UCSD-AML1 (cell line): ENCODE measurements around the gene MFAP3L.
A peak's percentile ranks its signal among the peaks of the same experiment; 100 is the strongest.
"Not testable (repeated sequence)": the region's sequence is repeated elsewhere in the genome, so short reads cannot be mapped to it uniquely, and the experiment has no call there.

Experiments
- DNase-seq: peaks from one replicate; lab custom pipeline; 2025; ENCODE audit not compliant: unreplicated experiment; lab: John Stamatoyannopoulos, UW

The MFAP3L gene

DNA sequence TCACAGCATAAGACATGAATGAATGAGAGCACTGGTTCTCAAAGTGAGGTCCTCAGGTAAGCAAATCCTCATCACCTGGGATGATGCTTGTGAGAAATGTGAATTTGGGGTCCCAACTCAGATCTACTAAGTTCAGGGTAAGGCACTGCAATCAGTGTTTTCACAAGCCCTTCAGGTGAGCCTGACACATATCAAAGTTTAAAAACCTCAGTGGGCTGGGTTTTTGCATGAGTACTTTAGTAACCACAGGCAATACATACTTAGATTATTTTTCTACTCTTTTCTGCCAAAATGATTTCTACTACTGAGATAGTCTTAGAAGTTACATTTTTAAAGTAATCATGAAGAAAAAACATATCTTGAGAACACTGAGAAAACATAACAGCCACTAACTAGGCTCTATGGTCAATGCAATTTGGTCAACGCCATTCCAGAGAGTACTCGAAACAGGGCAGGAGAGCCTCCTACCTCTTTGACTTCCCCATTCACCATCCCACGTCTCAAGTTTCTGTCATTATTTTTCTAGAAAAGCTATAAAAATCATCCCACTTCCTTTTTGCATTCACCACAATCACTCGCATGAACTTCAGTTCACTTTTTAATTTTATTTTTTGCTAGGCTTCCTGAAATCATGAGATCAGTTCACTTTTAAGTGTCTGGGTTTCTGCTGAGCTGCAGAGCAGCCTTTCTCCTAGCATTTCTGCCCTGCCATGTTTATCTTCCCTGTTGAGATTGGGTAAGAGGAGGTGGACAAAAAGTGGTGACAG is 73.8 kb downstream of the MFAP3L start:
- DNase-seq: peak; percentile 12

DNA sequence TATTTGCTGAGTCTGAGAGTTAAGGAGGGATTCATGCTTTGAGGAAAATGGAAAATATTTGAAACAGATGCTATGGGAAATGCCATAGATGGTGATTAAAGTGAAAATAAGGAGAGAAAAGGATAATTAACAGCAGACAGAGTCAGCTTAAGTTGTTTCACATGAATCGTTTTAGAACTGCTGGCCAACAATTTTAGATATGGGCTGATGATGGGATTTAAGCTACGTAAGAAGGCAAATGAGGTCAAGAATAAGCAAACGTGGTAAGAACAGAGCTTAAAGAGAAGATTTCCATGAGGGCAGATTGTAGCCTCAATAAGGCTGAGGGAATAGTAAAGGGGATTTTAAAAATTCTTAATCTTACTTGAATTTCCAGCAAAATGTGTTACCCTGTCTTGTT is 77.9 kb downstream of the MFAP3L start:
- DNase-seq: no peak

DNA sequence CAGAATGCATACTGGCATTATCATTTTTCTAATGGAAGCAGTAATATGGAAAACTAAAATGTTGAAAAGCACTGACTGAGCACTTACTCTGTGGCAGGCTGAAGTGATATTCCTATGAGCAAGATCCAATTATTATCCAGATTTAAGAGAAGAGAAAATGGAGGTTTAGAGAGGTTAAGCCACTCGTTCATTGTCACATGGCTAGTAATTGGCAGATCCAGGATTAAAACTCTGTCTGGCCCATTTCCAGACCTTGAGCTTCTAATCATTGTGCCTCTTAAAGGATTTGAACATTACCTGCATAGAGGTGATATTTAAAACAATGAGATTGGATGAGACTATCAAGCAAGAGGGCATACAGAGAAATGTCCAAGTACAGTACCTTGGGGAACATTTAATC is 80.6 kb downstream of the MFAP3L start:
- no peak for DNase-seq

DNA sequence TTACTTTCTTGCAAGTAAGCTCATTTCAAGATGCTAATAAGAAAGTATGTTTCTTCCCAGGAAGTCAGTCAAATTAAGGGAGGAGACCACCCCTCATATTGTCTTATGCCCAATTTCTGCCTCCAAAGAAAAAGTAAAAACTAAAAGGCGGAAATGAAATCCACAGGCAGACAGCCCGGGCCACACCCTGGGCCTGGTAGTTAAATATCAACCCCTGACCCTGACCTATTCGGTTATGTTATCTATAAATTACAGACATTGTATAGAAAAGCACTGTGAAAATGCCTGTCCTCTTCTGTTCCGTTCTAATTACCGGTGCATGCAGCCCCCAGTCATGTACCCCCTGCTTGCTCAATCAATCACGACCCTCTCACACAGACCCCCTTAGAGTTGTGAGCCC is 82.6 kb downstream of the MFAP3L start:
- not testable (repeated sequence) for DNase-seq

DNA sequence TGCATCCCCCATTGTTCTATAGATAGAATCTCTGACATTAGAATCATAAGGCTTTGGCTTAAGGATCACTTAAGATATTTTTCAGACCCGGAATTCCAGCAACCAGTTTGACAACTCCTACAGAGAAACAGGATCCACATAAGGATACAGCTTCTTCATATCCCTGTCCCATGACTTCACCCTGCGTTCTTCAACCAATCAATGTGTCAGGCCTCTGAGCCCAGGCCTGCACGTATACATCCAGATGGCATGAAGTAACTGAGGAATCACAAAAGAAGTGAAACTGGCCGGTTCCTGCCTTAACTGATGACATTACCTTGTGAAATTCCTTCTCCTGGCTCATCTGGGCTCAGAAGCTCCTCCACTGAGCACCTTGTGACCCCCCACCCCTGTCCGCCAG is 85.1 kb downstream of the MFAP3L start:
- DNase-seq: no peak

DNA sequence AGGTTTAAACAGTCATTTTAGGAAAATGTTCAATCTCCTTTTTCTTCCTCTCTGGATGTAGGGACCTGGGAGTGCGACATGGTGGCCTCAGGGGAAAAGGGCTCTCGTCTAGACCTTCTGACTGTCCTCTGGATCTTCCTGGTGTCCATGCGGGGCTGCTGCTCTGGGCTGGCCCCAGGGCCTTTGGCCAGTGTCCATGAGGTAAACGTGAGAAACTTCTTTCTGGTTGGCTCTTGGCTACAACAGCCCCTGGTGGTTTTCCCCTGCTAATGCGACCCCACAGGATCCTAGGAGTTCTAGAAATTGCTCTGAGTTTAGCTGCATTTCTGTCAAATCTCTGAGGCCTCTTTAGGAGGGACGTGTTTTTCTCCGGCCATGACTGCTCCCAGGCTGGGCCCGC is 85.7 kb downstream of the MFAP3L start:
- no peak for DNase-seq
